HL-60 (cell line): ENCODE results near the gene PRKAG2.

ENCODE experiments used
- DNase-seq, 2 experiments: peaks; one replicate each; pipeline ENCODE4 v3.0.0-alpha.2; 2010 to 2020; ENCODE audit warnings: low read depth in 1 of 2, low spot score in 1 of 2
- H3K27ac ChIP-seq: fragments of 250-450 bp; sonication (Bioruptor Pico); replicated peaks from 2 replicates; pipeline ENCODE4 v1.5.1; 2020; ENCODE audit warnings: mild to moderate bottlenecking, moderate library complexity
- H3K27me3 ChIP-seq: fragments of 250-450 bp; sonication (Bioruptor Pico); 2 replicates; pipeline ENCODE4 v1.5.1; 2021; ENCODE audit warnings: mild to moderate bottlenecking, moderate library complexity; ENCODE audit not compliant: insufficient read depth, poor library complexity, severe bottlenecking
- H3K4me3 ChIP-seq: replicated peaks from 2 replicates; pipeline ENCODE4 v1.5.1; 2011; ENCODE audit warnings: mild to moderate bottlenecking, control low read depth, low read length; ENCODE audit not compliant: insufficient read depth
- CTCF ChIP-seq: IDR thresholded peaks from one replicate; pipeline ENCODE4 v1.5.1; 2011; ENCODE audit warnings: low read length, control low read depth, inconsistent platforms; ENCODE audit not compliant: insufficient read depth
- GABPA ChIP-seq: IDR thresholded peaks from 2 replicates; pipeline ENCODE4 v1.6.1; 2012; ENCODE audit warnings: low read depth
- POLR2AphosphoS5 ChIP-seq: IDR thresholded peaks from 2 replicates; pipeline ENCODE4 v1.6.1; 2012; ENCODE audit warnings: low read depth
- REST ChIP-seq: IDR thresholded peaks from 2 replicates; pipeline ENCODE4 v1.6.1; 2012; ENCODE audit warnings: low read depth; ENCODE audit not compliant: insufficient replicate concordance
- SPI1 ChIP-seq: IDR thresholded peaks from 2 replicates; pipeline ENCODE4 v1.6.1; 2012; ENCODE audit warnings: low read depth, mild to moderate bottlenecking, borderline replicate concordance

Gene PRKAG2

GRCh38 chr7:151803841-151804240 is 73.1 kb downstream of the PRKAG2 start:
- DNase-seq, result no peak
- Histone ChIP-seq H3K27me3 (no peaks in the 10 kb centered on the region), H3K4me3 (no peak overlapping the region), H3K27ac (no peak overlapping the region)
- no peak for TF ChIP-seq REST
- TF ChIP-seq GABPA, result no peak
- TF ChIP-seq SPI1, result no peak
- no peak for TF ChIP-seq CTCF
- TF ChIP-seq POLR2AphosphoS5, result no peak

- Histone ChIP-seq H3K27me3 (no peaks in the 10 kb centered on the region), H3K27ac (no peak overlapping the region), H3K4me3 (no peak overlapping the region)
- no peak for DNase-seq
- no peak for TF ChIP-seq REST
- TF ChIP-seq SPI1, result no peak
- no peak for TF ChIP-seq GABPA
- no peak for TF ChIP-seq CTCF
- TF ChIP-seq POLR2AphosphoS5, result no peak
Observed at GRCh38 chr7:151802469-151802846, 74.5 kb downstream of the PRKAG2 start.

GRCh38 chr7:151801782-151802468 is 75.0 kb downstream of the PRKAG2 start:
- TF ChIP-seq POLR2AphosphoS5 (no peak), SPI1 (no peak), GABPA (no peak), CTCF (no peak), REST (no peak)
- DNase-seq, result no peak
- H3K27me3 ChIP-seq, result no peaks in the 10 kb centered on the region
- no peak overlapping the region for H3K4me3 ChIP-seq
- H3K27ac ChIP-seq, result no peak overlapping the region
